HG03095 (cell line): ENCODE results near the gene HTT.
"Not testable (repeated sequence)": the region's sequence is repeated elsewhere in the genome, so short reads cannot be mapped to it uniquely, and the experiment has no call there.

Source experiments
- ATAC-seq: cut with Tn5 transposase; IDR thresholded peaks from one replicate; pipeline ENCODE4 v1.9.1; 2021; ENCODE audit warnings: moderate library complexity; ENCODE audit not compliant: unreplicated experiment

HTT gene

GRCh38 chr4:3116955-3117354 lies 42.5 kb downstream of the HTT start:
- ATAC-seq, result no peak

- no peak for ATAC-seq
Measured at GRCh38 chr4:3118312-3118711, 43.8 kb downstream of the HTT start.

GRCh38 chr4:3119464-3119863 lies 45.0 kb downstream of the HTT start:
- ATAC-seq, result no peak

GRCh38 chr4:3121110-3121509 lies 46.6 kb downstream of the HTT start:
- no peak for ATAC-seq

- ATAC-seq, result no peak
Measured at GRCh38 chr4:3121596-3121995, 47.1 kb downstream of the HTT start.

- ATAC-seq, result no peak
Measured at GRCh38 chr4:3122081-3122563, 47.6 kb downstream of the HTT start.

- no peak for ATAC-seq
Measured at GRCh38 chr4:3123181-3123671, 48.7 kb downstream of the HTT start.

- ATAC-seq, result no peak
Measured at GRCh38 chr4:3124070-3124767, 49.7 kb downstream of the HTT start.

- ATAC-seq, result no peak
Measured at GRCh38 chr4:3127112-3127511, 52.6 kb downstream of the HTT start.

- no peak for ATAC-seq
Measured at GRCh38 chr4:3128058-3128457, 53.6 kb downstream of the HTT start.

GRCh38 chr4:3128976-3129375 lies 54.5 kb downstream of the HTT start:
- ATAC-seq, result no peak

- ATAC-seq, result no peak
Measured at GRCh38 chr4:3130201-3130600, 55.7 kb downstream of the HTT start.

GRCh38 chr4:3130826-3131225 lies 56.3 kb downstream of the HTT start:
- ATAC-seq, result no peak

GRCh38 chr4:3134201-3134600 lies 59.7 kb downstream of the HTT start:
- no peak for ATAC-seq

- no peak for ATAC-seq
Measured at GRCh38 chr4:3135155-3136011, 60.9 kb downstream of the HTT start.

- no peak for ATAC-seq
Measured at GRCh38 chr4:3136454-3136853, 62.0 kb downstream of the HTT start.

- no peak for ATAC-seq
Measured at GRCh38 chr4:3137908-3138307, 63.4 kb downstream of the HTT start.

GRCh38 chr4:3145234-3145924 lies 70.9 kb downstream of the HTT start:
- ATAC-seq, result no peak

- ATAC-seq, result no peak
Measured at GRCh38 chr4:3148926-3149325, 74.4 kb downstream of the HTT start.

- ATAC-seq, result not testable (repeated sequence)
Measured at GRCh38 chr4:3151238-3151637, 76.8 kb downstream of the HTT start.

- ATAC-seq, result no peak
Measured at GRCh38 chr4:3157366-3157765, 82.9 kb downstream of the HTT start.
